ENCODE measurements around the gene ACTR1A.
"Not testable (repeated sequence)": the region's sequence is repeated elsewhere in the genome, so short reads cannot be mapped to it uniquely, and the experiment has no call there.

Gene ACTR1A

GRCh38 chr10:102502337-102503151 is at the start of gene ACTR1A:
ACTR1A (minus strand) TSS chr10:102502712; CDS start chr10:102502647, 65 bp downstream.
- peak; percentile 99 for DNase-seq

GRCh38 chr10:102550636-102551210 is 48.2 kb upstream of the ACTR1A start:
- no peak for DNase-seq

DNA sequence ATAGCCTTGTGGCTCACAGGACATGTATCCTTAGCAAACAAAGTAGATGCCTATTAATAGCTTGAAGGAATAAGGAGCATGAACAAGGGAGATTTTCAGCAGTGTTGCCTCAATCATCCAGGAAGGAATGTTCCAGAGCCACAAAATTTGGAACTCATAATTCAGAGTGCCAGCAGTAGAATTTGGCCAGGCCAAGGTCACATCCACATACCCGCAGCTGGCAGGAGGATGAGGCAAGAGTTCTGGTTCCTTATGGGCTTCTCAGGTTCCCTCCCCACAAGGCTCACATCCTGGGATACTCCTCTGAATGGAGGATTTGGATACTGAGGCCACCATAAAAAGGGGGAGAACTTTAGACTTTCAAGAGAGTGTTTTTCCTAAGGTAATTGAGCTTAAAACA is 47.0 kb upstream of the ACTR1A start:
- no peak for DNase-seq

DNA sequence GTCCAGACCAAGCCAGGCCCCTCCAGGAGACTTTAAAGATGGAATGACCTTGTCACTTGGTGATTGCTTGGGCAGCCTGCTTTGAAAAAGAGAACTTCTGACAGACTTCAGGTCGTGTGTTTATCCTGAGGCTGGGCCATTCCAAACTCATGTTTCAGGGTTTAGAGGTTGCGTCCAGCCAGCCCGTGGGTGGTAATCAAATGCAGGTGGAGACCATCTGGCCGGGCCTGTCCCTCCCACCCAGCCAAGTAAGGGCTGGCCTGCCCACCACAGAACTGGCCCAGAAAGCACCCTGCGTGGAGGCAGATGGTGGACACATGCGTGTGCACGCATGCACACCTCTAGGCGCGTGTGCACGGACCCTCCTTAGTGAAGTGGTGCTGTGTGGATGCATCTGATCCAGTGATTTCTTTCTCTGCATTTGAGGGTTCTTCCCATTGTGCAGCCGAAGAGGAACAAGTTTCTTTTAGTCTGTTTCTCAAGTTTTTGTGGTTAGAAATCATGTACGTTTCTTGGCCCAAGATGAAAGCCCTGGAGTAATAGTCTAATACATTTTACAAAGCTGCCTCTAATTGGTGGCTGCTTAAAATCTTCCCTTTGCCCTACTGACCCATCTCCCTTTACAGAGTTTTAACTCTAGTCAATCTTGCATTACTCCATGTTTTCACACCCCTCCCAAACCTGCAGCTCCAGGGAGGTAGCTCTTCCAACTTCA is 44.3 kb upstream of the ACTR1A start:
- DNase-seq, result no peak

DNA sequence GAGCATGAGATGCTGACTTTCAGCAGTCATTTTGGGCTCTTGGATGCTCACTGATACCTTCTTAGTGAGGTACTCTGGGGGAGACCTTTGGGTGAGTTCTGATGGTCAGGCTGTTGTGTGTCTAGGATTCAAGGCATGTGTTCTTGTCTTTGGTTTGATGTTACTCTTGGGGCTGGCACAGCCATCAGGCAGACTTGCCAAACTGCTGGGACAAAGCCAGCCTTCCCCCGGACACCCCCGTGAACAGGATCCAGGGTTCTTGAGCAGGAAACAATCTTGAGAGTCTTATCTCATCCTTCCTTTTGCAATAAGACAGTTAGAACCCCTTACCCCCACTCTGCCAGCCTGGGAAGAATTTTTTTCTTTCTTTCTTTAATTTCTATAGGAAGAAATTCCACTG is 43.5 kb upstream of the ACTR1A start:
- DNase-seq, result no peak

DNA sequence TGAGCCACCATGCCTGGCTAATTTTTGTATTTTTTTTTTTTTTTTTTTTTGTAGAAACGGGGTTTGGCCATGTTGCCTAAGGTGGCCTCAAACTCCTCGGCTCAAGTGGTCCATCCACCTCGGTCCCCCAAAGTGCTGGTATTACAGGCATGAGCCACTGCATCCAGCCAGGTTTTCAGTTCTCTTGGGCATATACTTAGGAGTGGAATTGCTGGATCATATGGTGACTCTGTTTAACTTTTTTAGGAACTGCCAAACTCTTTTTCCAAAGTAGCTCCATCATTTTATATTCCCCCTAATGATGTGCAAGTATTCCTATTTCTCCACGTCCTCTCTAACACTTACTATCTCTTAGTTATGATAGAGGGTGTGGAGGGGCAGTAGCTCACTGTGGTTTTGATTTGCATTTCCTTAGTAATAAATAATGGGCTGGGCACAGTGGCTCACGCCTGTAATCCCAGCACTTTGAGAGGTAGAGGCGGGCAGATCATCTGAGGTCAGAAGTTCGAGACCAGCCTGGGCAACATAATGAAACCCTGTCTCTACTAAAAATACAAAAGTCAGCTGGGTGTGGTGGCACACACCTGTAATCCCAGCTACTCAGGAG is 42.9 kb upstream of the ACTR1A start:
- DNase-seq, result no peak

GRCh38 chr10:102542800-102543418 is 40.4 kb upstream of the ACTR1A start:
- DNase-seq, result no peak

GRCh38 chr10:102540023-102540422 is 37.5 kb upstream of the ACTR1A start:
- DNase-seq, result no peak

DNA sequence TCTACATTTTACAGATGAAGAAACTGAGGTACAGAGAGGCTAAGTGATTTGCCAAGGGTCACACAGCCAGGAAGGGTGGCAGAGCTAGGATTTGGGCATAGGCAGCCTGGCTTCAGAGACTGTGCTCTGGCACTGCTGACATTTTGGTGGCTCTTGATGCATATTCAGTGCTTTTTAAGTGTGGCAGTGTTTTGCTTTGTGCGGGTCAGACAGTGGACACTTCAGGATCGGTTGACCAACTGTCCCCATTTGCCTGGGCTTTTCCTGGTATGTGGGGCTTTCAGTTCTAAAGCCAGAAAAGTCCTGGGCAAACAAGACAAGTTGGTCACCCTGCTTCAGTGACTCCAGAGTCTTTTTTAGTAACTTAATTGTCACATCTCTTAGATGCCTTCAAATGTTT is 36.3 kb upstream of the ACTR1A start:
- no peak for DNase-seq

DNA sequence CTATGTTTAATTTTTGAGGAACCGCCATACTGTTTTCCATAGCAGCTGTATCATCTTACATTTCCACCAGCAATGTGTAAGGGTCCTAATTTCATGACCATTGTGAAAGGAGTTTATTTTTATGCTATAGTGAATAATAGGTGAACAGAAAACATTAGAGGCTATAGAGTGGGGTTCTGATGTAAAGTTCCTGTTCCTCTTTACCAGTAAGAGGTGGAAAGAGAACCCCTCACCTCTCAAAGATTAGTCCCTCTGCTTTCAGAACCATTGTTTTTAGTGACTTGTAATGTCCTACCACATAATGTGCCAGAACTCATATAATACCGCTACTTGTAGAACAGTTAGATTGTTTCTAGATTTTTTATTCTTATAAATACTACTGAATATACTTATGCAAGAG is 35.4 kb upstream of the ACTR1A start:
- no peak for DNase-seq

DNA sequence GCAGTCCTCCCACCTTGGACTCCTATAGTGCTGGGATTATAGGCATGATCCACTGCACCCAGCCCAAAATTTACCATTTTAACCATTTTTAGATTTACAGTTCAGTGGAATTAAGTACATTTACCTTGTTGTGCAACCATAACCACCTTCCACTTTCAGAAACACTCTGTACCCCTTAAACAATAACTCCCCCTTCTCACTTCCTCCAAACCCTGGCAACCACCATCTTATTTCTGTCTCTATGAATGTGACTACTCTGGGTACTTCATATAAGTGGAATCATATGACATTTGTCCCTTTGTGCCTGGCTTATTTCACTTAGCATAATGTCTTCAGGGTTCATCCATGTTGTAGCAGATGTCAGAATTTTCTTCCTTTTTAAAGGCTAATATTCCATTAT is 34.9 kb upstream of the ACTR1A start:
- DNase-seq, result no peak

- DNase-seq, result no peak
Observed at GRCh38 chr10:102535481-102536147, 33.1 kb upstream of the ACTR1A start.

DNA sequence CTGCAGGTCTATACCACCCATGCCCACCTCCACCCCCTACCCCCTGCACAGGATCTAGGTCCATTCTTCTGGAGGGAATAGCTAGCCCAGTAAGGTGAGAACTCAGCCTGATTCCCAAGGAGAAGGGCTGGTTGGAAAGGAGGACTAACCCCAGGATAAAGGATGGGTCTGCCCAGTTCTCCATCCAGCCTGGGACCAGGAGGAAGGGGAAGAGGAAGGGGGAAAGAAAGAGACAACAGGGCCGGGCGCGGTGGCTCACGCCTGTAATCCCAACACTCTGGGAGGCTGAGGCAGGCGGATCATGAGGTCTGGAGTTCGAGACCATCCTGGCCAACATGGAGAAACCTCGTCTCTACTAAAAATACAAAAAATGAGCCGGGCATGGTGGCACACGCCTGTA is 32.5 kb upstream of the ACTR1A start:
- DNase-seq, result not testable (repeated sequence)

DNA sequence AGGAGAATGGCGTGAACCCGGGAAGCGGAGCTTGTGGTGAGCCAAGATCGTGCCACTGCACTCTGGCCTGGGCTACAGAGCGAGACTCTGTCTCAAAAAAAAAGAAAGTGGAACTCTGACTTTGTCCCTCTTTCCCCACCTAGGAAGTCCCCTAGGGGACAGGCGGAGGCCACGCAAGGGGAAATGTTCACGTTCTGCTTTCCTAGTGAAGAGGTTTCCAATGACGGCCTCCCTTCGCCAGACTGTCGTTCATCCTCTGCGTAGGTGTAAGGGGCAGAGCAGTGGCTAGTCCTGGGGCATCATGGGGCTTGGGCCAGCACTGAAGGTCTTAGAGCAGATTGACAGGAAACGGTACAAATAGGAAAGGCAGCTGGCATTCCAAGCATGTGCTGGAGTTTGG is 31.8 kb upstream of the ACTR1A start:
- DNase-seq, result no peak

DNA sequence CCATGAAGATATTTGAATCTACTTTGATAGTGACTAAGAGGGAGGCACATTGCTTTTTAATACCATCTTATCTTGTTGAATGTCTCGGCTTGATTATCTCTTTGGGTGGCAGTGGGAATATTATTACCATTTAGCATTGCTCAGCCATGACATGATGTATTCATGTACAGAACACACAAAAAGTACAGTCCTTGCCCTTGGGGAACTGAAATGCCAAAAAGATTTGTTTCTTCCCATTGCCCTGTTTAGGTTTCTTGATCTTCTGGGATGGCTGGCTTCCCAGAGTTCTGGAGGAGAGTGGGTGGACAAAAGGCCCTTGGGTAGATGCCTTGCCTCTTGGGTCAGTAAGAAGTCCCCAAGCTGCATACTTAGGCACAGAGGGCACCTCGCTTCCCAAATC is 25.0 kb upstream of the ACTR1A start:
- no peak for DNase-seq

- no peak for DNase-seq
Observed at GRCh38 chr10:102524746-102525145, 22.2 kb upstream of the ACTR1A start.

- DNase-seq, result no peak
Observed at GRCh38 chr10:102523250-102524029, 20.9 kb upstream of the ACTR1A start.

GRCh38 chr10:102522874-102523249 is 20.4 kb upstream of the ACTR1A start:
- no peak for DNase-seq

GRCh38 chr10:102519246-102519825 is 16.8 kb upstream of the ACTR1A start:
- DNase-seq, result no peak

DNA sequence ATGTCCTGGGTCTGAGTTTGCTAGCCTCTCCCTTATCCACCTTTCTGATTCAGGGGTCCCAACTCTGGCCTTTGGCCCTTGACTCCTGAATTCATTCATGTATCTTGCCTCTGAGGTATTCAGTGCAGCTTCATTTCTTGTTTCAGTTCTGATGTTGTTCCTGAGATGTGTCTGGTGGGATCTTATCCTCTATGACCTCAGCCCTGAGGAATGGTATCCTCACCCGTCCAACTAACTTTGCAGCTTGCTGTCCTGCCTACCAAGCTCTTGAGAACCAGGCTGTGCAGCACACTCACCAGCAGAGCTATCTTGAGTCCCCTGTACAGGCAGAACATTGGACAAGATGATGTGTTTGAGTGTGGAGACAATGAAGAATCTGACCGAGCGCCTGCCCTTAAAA is 15.0 kb upstream of the ACTR1A start:
- no peak for DNase-seq

GRCh38 chr10:102515724-102516123 is 13.2 kb upstream of the ACTR1A start:
- DNase-seq, result no peak

Measured in CD4-positive, alpha-beta T cell treated with Interleukin-4 for 4 hours (primary cell).